Left kidney (tissue), 1 donor: ENCODE measurements around the gene SLFN12. TPM values are rescaled to one million over a fixed set of nuclear protein-coding genes. Genes with fewer than 3 reads are reported as not detected.

Experiments
- polyA plus RNA-seq: library from polyadenylated mRNA; unstranded; fragments of 120-200 nt; gene quantifications from one replicate; pipeline ENCODE4 v1.2.1, GENCODE V29; 2013; ENCODE audit not compliant: insufficient read length

The SLFN12 gene
- polyA plus RNA-seq, 1 donor = 21.1 TPM

Other genes with a start within 250 kb of the SLFN12 start
- not detected for gene SLC35G3, start 238.1 kb downstream of the SLFN12 start, polyA plus RNA-seq
- gene SLFN5, start 189.4 kb downstream of the SLFN12 start, polyA plus RNA-seq = 16.3 TPM
- 11.6 TPM for gene SLFN11, start 58.9 kb downstream of the SLFN12 start, polyA plus RNA-seq
- gene SLFN13, start 16.3 kb upstream of the SLFN12 start, polyA plus RNA-seq = 50.2 TPM
- 0.18 TPM for gene SLFN12L, start 105.2 kb upstream of the SLFN12 start, polyA plus RNA-seq
- 0.08 TPM for gene SLFN14, start 128.3 kb upstream of the SLFN12 start, polyA plus RNA-seq
- gene PEX12, start 146.1 kb upstream of the SLFN12 start, polyA plus RNA-seq = 10.1 TPM
- gene AP2B1, start 154.8 kb upstream of the SLFN12 start, polyA plus RNA-seq = 143 TPM